ENCODE data around the gene PKD1L1. TPM values are rescaled to one million over a fixed set of nuclear protein-coding genes. Genes with fewer than 3 reads are reported as not detected.
"Not testable (repeated sequence)": the region's sequence is repeated elsewhere in the genome, so short reads cannot be mapped to it uniquely, and the experiment has no call there.

The PKD1L1 gene
- total RNA-seq, 2 experiments from 2014 or later, result 0.08 TPM

GRCh38 chr7:47924266-47924665 is 24.0 kb downstream of the PKD1L1 start:
- ChIA-PET POLR2A (no interaction called here), CTCF (no interaction called here)

GRCh38 chr7:47923081-47923875 is 25.0 kb downstream of the PKD1L1 start:
- POLR2A ChIA-PET, CTCF ChIA-PET: not testable (repeated sequence)

GRCh38 chr7:47916514-47916913 is 31.8 kb downstream of the PKD1L1 start:
- POLR2A ChIA-PET, result not testable (repeated sequence)
- CTCF ChIA-PET, result interaction anchor here (0.5 kb wide), 1 partner anchor 134 kb away, joined by 4 read pairs; no protein-coding TSS in a partner anchor

GRCh38 chr7:47915616-47915976 is 32.7 kb downstream of the PKD1L1 start:
- POLR2A ChIA-PET, result no interaction called here
- CTCF ChIA-PET, result no interaction called here

GRCh38 chr7:47914717-47915615 is 33.3 kb downstream of the PKD1L1 start:
- ChIA-PET CTCF (no interaction called here), POLR2A (no interaction called here)

- POLR2A ChIA-PET, result no interaction called here
These were observed 35.9 kb downstream of the PKD1L1 start for GRCh38 chr7:47912332-47912731.

GRCh38 chr7:47908720-47909119 is 39.5 kb downstream of the PKD1L1 start:
- ChIA-PET POLR2A (no interaction called here), CTCF (no interaction called here)

More at GRCh38 chr7:47912332-47912731, 35.9 kb downstream of the PKD1L1 start:
- CTCF ChIA-PET, result no interaction called here

- POLR2A ChIA-PET, result no interaction called here
- CTCF ChIA-PET, result no interaction called here
These were observed 40.2 kb downstream of the PKD1L1 start for GRCh38 chr7:47907981-47908616.

GRCh38 chr7:47906883-47907282 is 41.4 kb downstream of the PKD1L1 start:
- ChIA-PET POLR2A (no interaction called here), CTCF (no interaction called here)

- ChIA-PET POLR2A (no interaction called here), CTCF (no interaction called here)
These were observed 43.0 kb downstream of the PKD1L1 start for GRCh38 chr7:47905076-47905920.

GRCh38 chr7:47902013-47902412 is 46.3 kb downstream of the PKD1L1 start:
- ChIA-PET CTCF (no interaction called here), POLR2A (no interaction called here)

GRCh38 chr7:47901542-47901941 is 46.7 kb downstream of the PKD1L1 start:
- POLR2A ChIA-PET, result no interaction called here
- CTCF ChIA-PET, result no interaction called here

GRCh38 chr7:47897831-47898230 is 50.4 kb downstream of the PKD1L1 start:
- ChIA-PET POLR2A (no interaction called here), CTCF (no interaction called here)

GRCh38 chr7:47896809-47897423 is 51.4 kb downstream of the PKD1L1 start:
- CTCF ChIA-PET, result interaction anchor here (0.6 kb wide), 1 partner anchor 37 kb away, joined by 4 read pairs; no protein-coding TSS in a partner anchor
- POLR2A ChIA-PET, result no interaction called here

- ChIA-PET CTCF (interaction anchor here (1.4 kb wide), 1 partner anchor 50 kb away, joined by 3 read pairs; no protein-coding TSS in a partner anchor), POLR2A (no interaction called here)
These were observed 53.2 kb downstream of the PKD1L1 start for GRCh38 chr7:47895026-47895425.

GRCh38 chr7:47893721-47894365 is 54.4 kb downstream of the PKD1L1 start:
- ChIA-PET CTCF (no interaction called here), POLR2A (no interaction called here)

GRCh38 chr7:47893238-47893637 is 55.0 kb downstream of the PKD1L1 start:
- POLR2A ChIA-PET, result no interaction called here

GRCh38 chr7:47890606-47891005 is 57.7 kb downstream of the PKD1L1 start:
- POLR2A ChIA-PET, result no interaction called here
- CTCF ChIA-PET, result no interaction called here

More at GRCh38 chr7:47893238-47893637, 55.0 kb downstream of the PKD1L1 start:
- CTCF ChIA-PET, result no interaction called here

- CTCF ChIA-PET, result no interaction called here
- POLR2A ChIA-PET, result no interaction called here
These were observed 58.1 kb downstream of the PKD1L1 start for GRCh38 chr7:47890125-47890524.

Data from activated CD8-positive, alpha-beta memory T cell treated with anti-CD3 and anti-CD28 coated beads for 36 hours (primary cell).